HG03457 (cell line): ENCODE data around the gene CHRFAM7A.
"Not testable (repeated sequence)": the region's sequence is repeated elsewhere in the genome, so short reads cannot be mapped to it uniquely, and the experiment has no call there.

ENCODE experiments used
- ATAC-seq: cut with Tn5 transposase; IDR thresholded peaks from one replicate; pipeline ENCODE4 v1.9.1; 2021; ENCODE audit warnings: moderate number of reproducible peaks; ENCODE audit not compliant: unreplicated experiment

Gene CHRFAM7A

DNA sequence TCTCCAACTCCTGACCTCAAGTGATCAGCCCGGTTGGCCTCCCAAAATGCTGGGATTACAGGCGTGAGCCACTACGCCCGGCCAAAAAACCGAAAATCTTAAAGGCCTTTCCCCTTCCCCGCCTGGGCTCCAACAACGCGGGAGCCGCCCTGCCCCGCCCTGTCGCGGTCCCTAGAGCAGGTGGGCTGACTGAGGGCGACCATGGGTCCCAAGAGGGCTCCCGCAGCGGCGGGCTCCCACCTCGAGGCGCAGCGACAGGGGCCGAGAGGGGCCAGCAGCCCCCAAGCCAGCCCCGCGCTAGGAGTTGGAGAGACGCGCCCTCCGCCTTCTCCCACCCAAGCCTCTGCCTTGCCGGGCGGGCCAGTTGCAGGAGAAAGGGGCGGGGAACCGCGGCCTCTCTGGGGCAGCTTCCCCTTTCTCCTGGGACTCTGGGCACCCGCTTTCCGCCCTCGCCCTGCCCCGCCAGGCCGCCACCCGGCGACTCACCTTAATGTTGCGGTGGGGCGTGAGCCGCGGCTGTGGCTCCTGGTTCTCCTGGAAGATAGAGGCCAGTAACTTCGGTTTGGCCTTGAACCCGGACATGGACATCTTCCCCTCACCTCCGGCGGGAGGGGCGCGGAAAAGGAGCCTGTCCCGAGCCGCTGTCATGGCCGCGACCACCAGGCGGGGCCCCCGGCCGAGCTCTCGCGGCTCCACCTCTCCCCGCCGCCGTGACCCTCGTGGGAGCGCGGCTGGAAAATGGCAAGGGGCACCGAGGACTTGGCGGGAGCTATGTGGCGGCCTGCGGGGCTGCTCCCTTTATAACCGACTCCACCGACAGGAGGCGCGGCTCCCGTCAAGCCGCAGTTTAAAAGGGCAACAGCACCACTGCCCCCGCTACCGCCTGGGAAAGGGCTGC lies at the start of gene CHRFAM7A:
TSS of gene CHRFAM7A (minus strand) at position 775 of the 898 bp plus-strand sequence. CDS start 10,189 bp downstream, outside the sequence.
- not testable (repeated sequence) for ATAC-seq

GRCh38 chr15:30438348-30438747 lies 45.0 kb upstream of the CHRFAM7A start:
- ATAC-seq, result not testable (repeated sequence)

- not testable (repeated sequence) for ATAC-seq
Measured at GRCh38 chr15:30435878-30436277, 42.5 kb upstream of the CHRFAM7A start.

DNA sequence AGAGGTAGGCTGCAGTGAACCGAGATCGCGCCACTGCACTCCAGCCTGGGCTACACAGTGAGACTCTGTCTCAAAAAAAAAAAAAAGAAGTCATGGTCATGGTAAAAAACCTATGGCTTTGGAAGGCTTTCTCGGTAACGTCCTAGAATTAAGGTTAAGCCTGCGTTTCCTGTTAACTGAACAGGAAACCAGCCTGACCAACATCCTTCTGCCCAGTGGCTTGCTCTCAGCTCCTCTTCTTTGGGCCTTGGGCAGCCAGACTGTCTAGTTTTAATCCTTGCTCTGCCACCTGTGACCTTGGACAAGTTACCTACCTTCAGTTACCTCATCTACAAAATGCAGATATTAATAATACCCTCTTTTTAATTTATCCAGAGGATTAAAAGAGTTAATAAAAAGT lies 27.4 kb upstream of the CHRFAM7A start:
- not testable (repeated sequence) for ATAC-seq

DNA sequence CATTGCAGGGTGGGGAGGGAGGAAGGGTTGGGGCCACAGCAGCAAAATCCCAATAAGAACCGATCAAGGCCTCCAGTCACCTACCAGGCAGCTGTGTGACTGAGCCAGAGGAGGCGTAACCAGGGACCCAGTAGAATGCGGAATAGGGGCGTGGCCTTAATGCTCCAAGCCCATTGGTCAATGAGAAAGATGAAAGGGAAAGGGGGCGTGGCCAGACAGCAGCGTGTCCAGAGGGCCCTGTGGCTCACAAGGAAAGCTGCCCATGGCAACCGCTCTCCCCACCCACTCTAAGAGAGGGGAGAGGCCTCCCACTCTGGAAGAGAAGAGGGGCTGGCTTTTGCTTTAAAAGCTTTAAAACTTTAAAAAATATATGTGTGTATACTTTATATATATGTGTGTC lies 20.8 kb upstream of the CHRFAM7A start, which contains the start of gene GOLGA8R:
TSS of gene GOLGA8R (minus strand) at position 101 of the 400 bp plus-strand sequence. CDS start at position 3, 98 bp downstream.
- not testable (repeated sequence) for ATAC-seq

- ATAC-seq, result not testable (repeated sequence)
Measured at GRCh38 chr15:30407636-30408035, 14.3 kb upstream of the CHRFAM7A start.

DNA sequence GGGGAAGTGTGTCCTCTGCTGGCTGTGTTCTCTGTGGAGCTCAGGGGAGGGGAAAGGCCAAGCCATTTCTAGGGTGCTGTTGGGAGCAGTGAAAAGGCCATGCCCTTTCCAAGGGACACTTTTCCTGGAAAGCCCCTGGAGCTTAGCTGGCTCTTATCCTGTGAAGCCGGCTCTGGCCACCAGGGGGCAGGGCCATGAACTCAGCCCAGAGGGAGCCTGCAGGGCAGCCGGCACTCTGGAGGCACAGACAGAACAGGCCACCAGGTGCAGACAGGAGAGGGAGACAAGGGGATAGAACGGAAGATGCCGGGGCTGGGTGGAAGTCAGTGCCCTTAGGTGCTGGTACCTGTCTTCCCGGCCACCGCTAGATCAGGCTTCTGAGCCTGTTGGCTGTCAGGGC lies 5.6 kb upstream of the CHRFAM7A start:
- ATAC-seq, result not testable (repeated sequence)

GRCh38 chr15:30393664-30393991 lies 288 bp upstream of the CHRFAM7A start:
- not testable (repeated sequence) for ATAC-seq

- not testable (repeated sequence) for ATAC-seq
Measured at GRCh38 chr15:30386318-30386887, 6.9 kb downstream of the CHRFAM7A start.

DNA sequence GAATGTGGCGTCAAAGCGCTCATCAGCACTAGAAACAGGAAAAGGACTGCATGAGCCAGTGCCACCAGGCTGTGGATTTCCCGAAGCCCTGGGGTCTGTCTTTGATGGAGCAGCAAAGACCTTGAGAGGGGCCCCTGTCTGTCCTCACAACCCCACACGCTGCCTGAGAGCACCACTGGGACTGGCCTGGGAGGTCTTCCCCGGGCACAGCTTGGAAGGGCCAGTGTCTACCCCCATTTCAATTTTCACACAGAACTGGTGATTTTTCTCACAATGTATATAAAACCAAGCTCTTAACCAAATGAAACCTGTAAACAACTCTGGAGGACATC lies 16.3 kb downstream of the CHRFAM7A start:
- not testable (repeated sequence) for ATAC-seq

- ATAC-seq, result not testable (repeated sequence)
Measured at GRCh38 chr15:30376375-30377081, 16.8 kb downstream of the CHRFAM7A start.

GRCh38 chr15:30375872-30376271 lies 17.5 kb downstream of the CHRFAM7A start:
- ATAC-seq, result not testable (repeated sequence)

DNA sequence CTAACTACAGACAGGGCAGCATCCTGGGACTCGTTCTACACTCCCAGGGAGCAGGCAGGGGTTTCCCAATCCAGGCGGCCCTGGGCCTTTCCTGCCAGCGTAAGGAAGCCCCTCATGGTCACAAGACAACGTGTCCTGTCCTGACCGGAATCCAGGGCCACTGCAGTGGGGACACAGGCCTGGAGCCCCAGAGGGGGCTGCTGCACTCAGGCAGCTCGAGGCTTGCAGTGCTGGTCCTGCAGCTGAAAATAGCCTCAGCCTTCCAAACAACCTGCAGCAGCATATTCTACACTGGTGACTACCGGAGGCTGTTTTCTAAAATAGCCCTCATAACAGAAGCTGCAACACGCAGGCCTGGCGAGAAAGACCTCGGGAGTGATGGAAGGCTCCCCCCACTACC lies 18.5 kb downstream of the CHRFAM7A start:
- not testable (repeated sequence) for ATAC-seq

DNA sequence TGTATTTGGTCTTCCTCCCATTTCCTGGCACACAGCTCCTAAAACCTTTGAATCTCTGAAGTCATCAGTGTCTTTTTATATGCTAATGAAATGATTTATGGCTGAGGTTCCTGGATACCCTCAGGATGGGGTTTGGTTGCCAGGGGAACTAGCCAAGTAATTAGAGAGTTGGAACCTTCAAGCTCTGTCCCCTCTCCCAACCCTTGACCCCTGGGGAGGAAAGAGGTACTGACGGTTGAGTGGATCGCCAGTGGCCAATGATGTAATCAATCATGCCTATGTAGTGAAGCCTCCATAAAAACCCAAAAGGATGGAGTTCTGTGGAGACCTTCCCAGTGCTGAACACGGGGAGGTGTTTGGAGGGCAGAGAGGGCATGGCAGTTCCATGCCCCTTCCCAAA lies 25.1 kb downstream of the CHRFAM7A start:
- ATAC-seq, result not testable (repeated sequence)

GRCh38 chr15:30367246-30367645 lies 26.1 kb downstream of the CHRFAM7A start:
- ATAC-seq, result not testable (repeated sequence)

- ATAC-seq, result not testable (repeated sequence)
Measured at GRCh38 chr15:30361404-30361803, 31.9 kb downstream of the CHRFAM7A start.

GRCh38 chr15:30360990-30361389 lies 32.4 kb downstream of the CHRFAM7A start:
- not testable (repeated sequence) for ATAC-seq

DNA sequence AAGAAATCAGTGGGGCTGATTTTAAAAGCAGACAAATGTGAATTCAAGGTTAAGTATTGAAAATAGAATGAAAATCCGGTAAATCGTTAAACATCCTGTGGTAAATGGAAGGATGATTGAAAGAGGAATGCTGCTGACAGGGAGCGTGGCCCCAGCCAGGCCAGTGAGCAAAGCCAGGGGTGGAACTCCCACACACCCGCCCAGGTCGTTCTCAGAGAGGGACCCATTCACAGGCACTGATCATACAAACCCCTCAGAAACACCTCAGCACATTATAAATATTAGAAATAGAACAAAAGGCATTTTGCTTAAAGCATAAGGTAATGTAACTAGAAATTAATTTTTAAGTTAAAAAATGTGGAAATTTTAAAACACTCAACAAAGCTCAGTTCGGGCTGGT lies 38.3 kb downstream of the CHRFAM7A start:
- ATAC-seq, result not testable (repeated sequence)

- ATAC-seq, result not testable (repeated sequence)
Measured at GRCh38 chr15:30349803-30350202, 43.5 kb downstream of the CHRFAM7A start.

DNA sequence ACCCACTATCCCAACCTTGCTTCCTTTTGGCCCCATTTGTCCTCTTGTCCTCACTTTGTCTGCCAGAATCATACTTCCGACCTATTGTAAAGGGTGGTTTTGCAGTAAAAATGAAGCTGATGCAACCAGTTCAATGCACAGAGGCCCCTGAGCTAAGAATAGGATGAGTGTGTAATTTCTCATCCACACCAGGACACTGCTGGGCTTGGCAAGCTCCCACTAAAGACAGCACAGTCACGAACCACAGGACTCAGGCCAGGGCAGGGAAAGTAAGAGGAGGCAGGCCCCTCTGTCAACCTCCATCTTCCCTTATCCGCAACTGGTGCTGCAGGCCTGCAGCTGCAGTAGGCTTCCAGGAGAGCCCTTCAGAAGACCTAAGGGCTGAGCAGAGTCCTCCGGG lies 56.8 kb downstream of the CHRFAM7A start:
- not testable (repeated sequence) for ATAC-seq

GRCh38 chr15:30334152-30334551 lies 59.2 kb downstream of the CHRFAM7A start:
- ATAC-seq, result not testable (repeated sequence)
